Right atrium auricular region (tissue), 2 donors: Measurements from ENCODE around the gene EP300. TPM values are rescaled to one million over a fixed set of nuclear protein-coding genes. Genes with fewer than 3 reads are reported as not detected.

ENCODE experiments used
- DNase-seq: peaks from one replicate; pipeline ENCODE4 v3.0.0-alpha.2; 2019; ENCODE audit warnings: low spot score
- H3K27ac ChIP-seq, 2 donors: fragments of 200-600 bp; sonication (generic); 1 replicate in 1 of 2; 2 replicates in 1 of 2; pipeline ENCODE4 v1.5.1; 2016 to 2019
- H3K27me3 ChIP-seq, 2 donors: fragments of 200-600 bp; sonication (generic); one replicate each; pipeline versions ENCODE4 v1.5.1 to v1.6.0; 2017 to 2019
- H3K36me3 ChIP-seq: fragments of 200-600 bp; sonication (generic); one replicate; pipeline ENCODE4 v1.5.1; 2016
- H3K4me1 ChIP-seq, 2 donors: fragments of 200-600 bp; sonication (generic); one replicate each; pipeline versions ENCODE4 v1.5.1 to v1.6.0; 2017 to 2019
- H3K4me3 ChIP-seq, 2 donors: fragments of 200-600 bp; sonication (generic); 1 replicate in 1 of 2; 2 replicates in 1 of 2; pipeline ENCODE4 v1.5.1; 2017 to 2019; ENCODE audit warnings: mild to moderate bottlenecking in 1 of 2, moderate library complexity in 1 of 2
- H3K9me3 ChIP-seq, 2 donors: fragments of 200-600 bp; sonication (generic); one replicate each; pipeline ENCODE4 v1.5.1; 2019
- CTCF ChIP-seq, 2 donors: fragments of 200-600 bp; sonication (generic); IDR thresholded peaks; one replicate each; pipeline ENCODE4 v1.5.1; 2019; ENCODE audit warnings: antibody characterized with exemption in 2 of 2
- total RNA-seq, 2 donors: library from RNA; depleted of rRNA; stranded (reverse); fragments of >200 nt; gene quantifications; one replicate each; pipeline ENCODE4 v1.1.0, GENCODE V29; 2016

EP300 gene
- total RNA-seq, 2 donors from 2014 or later = 28.0 to 41.7 TPM

- no peak overlapping the region for H3K4me3 ChIP-seq
- no peaks in the 10 kb centered on the region for H3K9me3 ChIP-seq
- peak overlapping the region; percentile 59 to 73 for H3K27ac ChIP-seq
- H3K4me1 ChIP-seq = peaks cover 0 to 28% of the 10 kb centered on the region in 2 donors
- no peak for DNase-seq
- peaks cover 42% of the 10 kb centered on the region for H3K36me3 ChIP-seq
- H3K27me3 ChIP-seq = no peaks in the 10 kb centered on the region
- TF ChIP-seq CTCF (IDR thresholded peaks at IDR 0.05) = no peak
Observed at GRCh38 chr22:41215926-41216325, 123.5 kb downstream of the EP300 start.

- Histone ChIP-seq H3K9me3 (no peaks in the 10 kb centered on the region), H3K36me3 (peaks cover 50% of the 10 kb centered on the region), H3K27me3 (no peaks in the 10 kb centered on the region), H3K27ac (peak overlapping the region; percentile 59 to 73), H3K4me1 (peaks cover 0 to 28% of the 10 kb centered on the region in 2 donors), H3K4me3 (peak overlapping the region in 1 of 2 donors; percentile 10)
- no peak for DNase-seq
- TF ChIP-seq CTCF (IDR thresholded peaks at IDR 0.05) = no peak
Observed at GRCh38 chr22:41216984-41217383, 124.6 kb downstream of the EP300 start.

GRCh38 chr22:41217553-41218157 is 125.3 kb downstream of the EP300 start:
- H3K4me3 ChIP-seq = peak overlapping the region in 1 of 2 donors; percentile 10
- DNase-seq = peak; percentile 84
- no peaks in the 10 kb centered on the region for H3K9me3 ChIP-seq
- no peaks in the 10 kb centered on the region for H3K27me3 ChIP-seq
- no peak for TF ChIP-seq CTCF (IDR thresholded peaks at IDR 0.05)
- H3K36me3 ChIP-seq = peaks cover 57% of the 10 kb centered on the region
- H3K4me1 ChIP-seq = peaks cover 0 to 28% of the 10 kb centered on the region in 2 donors
- peak overlapping the region; percentile 59 to 73 for H3K27ac ChIP-seq

- H3K36me3 ChIP-seq = peaks cover 89% of the 10 kb centered on the region
- no peak overlapping the region for H3K4me3 ChIP-seq
- no peak for TF ChIP-seq CTCF (IDR thresholded peaks at IDR 0.05)
- no peak for DNase-seq
- no peak overlapping the region for H3K27ac ChIP-seq
- peaks cover 0 to 5% of the 10 kb centered on the region in 2 donors for H3K4me1 ChIP-seq
- no peaks in the 10 kb centered on the region for H3K9me3 ChIP-seq
- no peaks in the 10 kb centered on the region for H3K27me3 ChIP-seq
Observed at GRCh38 chr22:41222846-41223507, 130.6 kb downstream of the EP300 start.

GRCh38 chr22:41223535-41223934 is 131.1 kb downstream of the EP300 start:
- Histone ChIP-seq H3K27me3 (no peaks in the 10 kb centered on the region), H3K36me3 (peaks cover 93% of the 10 kb centered on the region), H3K27ac (no peak overlapping the region), H3K4me3 (no peak overlapping the region), H3K4me1 (no peaks in the 10 kb centered on the region), H3K9me3 (no peaks in the 10 kb centered on the region)
- TF ChIP-seq CTCF (IDR thresholded peaks at IDR 0.05) = no peak
- DNase-seq = no peak
